Endothelial cell of umbilical vein (primary cell): ENCODE results near the gene MATK. TPM values are rescaled to one million over a fixed set of nuclear protein-coding genes. Genes with fewer than 3 reads are reported as not detected.

Source experiments
- BruUV-seq: library from RNA; stranded (reverse); fragments of 400-500 nt; replicated peaks from 2 replicates; lab custom pipeline; 2021; lab: Mats Ljungman, UMichigan
- CTCF ChIA-PET: fragments of 300-600, 350-600 bp; sonication (Branson Sonifier 250); formaldehyde crosslinking; loops from one replicate; lab custom pipeline; 2021; ENCODE audit warnings: antibody characterized with exemption, inconsistent platforms; lab: Charles Lee
- POLR2A ChIA-PET: fragments of 300-600, 350-600 bp; sonication (Branson Sonifier 250); formaldehyde crosslinking; loops from one replicate; lab custom pipeline; 2021; ENCODE audit warnings: antibody characterized with exemption, inconsistent platforms; lab: Charles Lee
- DNase-seq: peaks from one replicate; pipeline ENCODE4 v3.0.0-alpha.2; 2011; ENCODE audit warnings: low read depth, low spot score
- FAIRE-seq: peaks from 2 replicates; lab custom pipeline; 2011; peaks lifted over from hg19 to GRCh38; lab: Jason Lieb, UNC
- H2AFZ ChIP-seq: 2 replicates; pipeline ENCODE4 v1.6.0; 2012; ENCODE audit warnings: low read depth, low read length, control low read depth, inconsistent platforms
- H3K27ac ChIP-seq: 2 replicates; pipeline ENCODE4 v1.5.1; 2011; ENCODE audit warnings: low read depth, mild to moderate bottlenecking, control low read depth, low read length, moderate library complexity; ENCODE audit not compliant: insufficient read depth
- H3K27me3 ChIP-seq, 2 experiments: 2 replicates each; pipeline versions ENCODE4 v1.6.0 to v1.6.1; 2011; ENCODE audit warnings: low read length in 2 of 2, mixed read lengths in 1 of 2; ENCODE audit not compliant: control insufficient read depth in 2 of 2, insufficient read depth in 2 of 2
- H3K36me3 ChIP-seq, 2 experiments: 2 replicates in 1 of 2; 3 replicates in 1 of 2; pipeline ENCODE4 v1.5.1; 2011; ENCODE audit warnings: low read length in 2 of 2, mild to moderate bottlenecking in 1 of 2, moderate library complexity in 1 of 2; ENCODE audit not compliant: control insufficient read depth in 2 of 2, insufficient read depth in 2 of 2; ENCODE audit errors: extremely low read depth in 1 of 2
- H3K4me1 ChIP-seq: 3 replicates; pipeline ENCODE4 v1.5.1; 2011; ENCODE audit warnings: mild to moderate bottlenecking, low read length; ENCODE audit not compliant: control insufficient read depth, insufficient read depth; ENCODE audit errors: extremely low read depth
- H3K4me2 ChIP-seq: 2 replicates; pipeline ENCODE4 v1.6.1; 2011; ENCODE audit warnings: low read length, control low read depth, mixed read lengths; ENCODE audit not compliant: insufficient read depth
- H3K4me3 ChIP-seq, 3 experiments: fragments of 200-600 bp in 1 of 3; sonication (generic), shearing (Covaris generic) in 1 of 3; replicated peaks in 1 of 3; 2 replicates each; pipeline ENCODE4 v1.5.1; 2011 to 2016; ENCODE audit warnings: control low read depth in 3 of 3, low read length in 3 of 3, mild to moderate bottlenecking in 2 of 3, inconsistent platforms in 1 of 3, low read depth in 1 of 3, moderate library complexity in 1 of 3; ENCODE audit not compliant: insufficient read depth in 1 of 3
- H3K79me2 ChIP-seq: 2 replicates; pipeline ENCODE4 v1.6.0; 2012; ENCODE audit warnings: low read length, inconsistent platforms; ENCODE audit not compliant: control insufficient read depth, insufficient read depth
- H3K9ac ChIP-seq: replicated peaks from 2 replicates; pipeline ENCODE3; 2011; ENCODE audit warnings: low read length, control low read depth; ENCODE audit not compliant: insufficient read depth; ENCODE audit errors: extremely low read depth
- H3K9me1 ChIP-seq: replicated peaks from 3 replicates; pipeline ENCODE4 v1.6.0; 2011; ENCODE audit warnings: mild to moderate bottlenecking, low read length; ENCODE audit not compliant: control insufficient read depth, insufficient read depth; ENCODE audit errors: extremely low read depth
- H3K9me3 ChIP-seq: replicated peaks from 2 replicates; pipeline ENCODE4 v1.5.1; 2012; ENCODE audit warnings: low read length, inconsistent platforms; ENCODE audit not compliant: control insufficient read depth, insufficient read depth
- H4K20me1 ChIP-seq: replicated peaks from 2 replicates; pipeline ENCODE3; 2011; ENCODE audit warnings: mild to moderate bottlenecking, low read length; ENCODE audit not compliant: control insufficient read depth, insufficient read depth; ENCODE audit errors: extremely low read depth
- CTCF ChIP-seq, 2 donors: IDR thresholded peaks; 1 replicate in 1 of 2; 2 replicates in 1 of 2; pipeline ENCODE4 v1.5.1; 2011; ENCODE audit warnings: low read length in 2 of 2, mild to moderate bottlenecking in 2 of 2, moderate library complexity in 2 of 2, control low read depth in 1 of 2, inconsistent platforms in 1 of 2, low read depth in 1 of 2; ENCODE audit not compliant: insufficient read depth in 1 of 2; ENCODE audit errors: extremely low read depth in 1 of 2
- EZH2 ChIP-seq: IDR thresholded peaks from 2 replicates; pipeline ENCODE4 v1.6.1; 2012; ENCODE audit warnings: borderline replicate concordance, low read depth, mild to moderate bottlenecking, moderate library complexity, low read length, inconsistent platforms; ENCODE audit not compliant: severe bottlenecking
- FOS ChIP-seq: IDR thresholded peaks from 2 replicates; pipeline ENCODE4 v1.6.1; 2011; ENCODE audit warnings: mild to moderate bottlenecking, low read length, moderate library complexity, borderline replicate concordance; ENCODE audit not compliant: insufficient read depth
- GATA2 ChIP-seq: IDR thresholded peaks from 2 replicates; pipeline ENCODE4 v1.7.0; 2011; ENCODE audit warnings: low read depth, mild to moderate bottlenecking, moderate library complexity, mixed read lengths, low read length; ENCODE audit not compliant: insufficient read length, insufficient read depth
- JUN ChIP-seq: IDR thresholded peaks from 2 replicates; pipeline ENCODE4 v1.6.1; 2011; ENCODE audit warnings: borderline replicate concordance, low read depth; ENCODE audit not compliant: insufficient read length, insufficient read depth
- MAX ChIP-seq: IDR thresholded peaks from 2 replicates; pipeline ENCODE4 v1.6.1; 2011; ENCODE audit not compliant: insufficient read depth, insufficient read length
- MYC ChIP-seq: IDR thresholded peaks from one replicate; pipeline ENCODE4 v1.6.1; 2011; ENCODE audit warnings: mild to moderate bottlenecking, low read depth, low read length
- POLR2A ChIP-seq: IDR thresholded peaks from 2 replicates; pipeline ENCODE4 v1.6.1; 2012; ENCODE audit warnings: low read depth, mild to moderate bottlenecking, control low read depth, low read length
- POLR2AphosphoS5 ChIP-seq: IDR thresholded peaks from 2 replicates; pipeline ENCODE4 v1.6.1; 2012; ENCODE audit warnings: low read depth, mild to moderate bottlenecking, control low read depth, low read length, moderate library complexity; ENCODE audit not compliant: insufficient read depth
- dilution Hi-C: fragments of 300-500 bp; cut with MboI; formaldehyde crosslinking; loops from one replicate; pipeline ENCODE4 v1.15.0; 2019; ENCODE audit warnings: low sequenced_read_pairs; ENCODE audit not compliant: extremely low pct_ligation_motif_present
- intact Hi-C: fragments of 100-400 bp; cut with micrococcal nuclease; formaldehyde crosslinking; loops from one replicate; pipeline ENCODE4 v1.10.0; 2022
- polyA plus RNA-seq, 4 experiments: library from polyadenylated mRNA; depleted of rRNA in 3 of 4; stranded (reverse) in 3 of 4; unstranded in 1 of 4; fragments of >200 nt; gene quantifications; 2 replicates each; pipeline versions ENCODE4 v1.2.1 to v1.2.3, GENCODE V29; 2011 to 2012; ENCODE audit warnings: missing spikeins in 1 of 4
- total RNA-seq: library from RNA; stranded (reverse); gene quantifications from 2 replicates; pipeline ENCODE4 v1.2.3, GENCODE V29; 2021

MATK gene
- total and polyA plus RNA-seq, 2 donors (not counting 3 experiments of a cell fraction or from before 2014, with no cell fraction given) = not detected

- FAIRE-seq = no peak
- H3K9me1 ChIP-seq = no peaks in the 10 kb centered on the region
- no peaks in the 10 kb centered on the region for H4K20me1 ChIP-seq
- H3K4me3 ChIP-seq = no peak overlapping the region
- H3K9ac ChIP-seq = no peak overlapping the region
- H3K9me3 ChIP-seq = no peaks in the 10 kb centered on the region
- CTCF ChIA-PET = no interaction called here
- no peaks in the 10 kb centered on the region for H3K79me2 ChIP-seq
- no peaks in the 10 kb centered on the region for H3K27me3 ChIP-seq
- no peaks in the 10 kb centered on the region for H3K4me1 ChIP-seq
- H3K27ac ChIP-seq = no peak overlapping the region
- no peak overlapping the region for H3K4me2 ChIP-seq
- intact Hi-C loops (no loop called here), dilution Hi-C loops (no loop called here)
- no peak for TF ChIP-seq POLR2A
- TF ChIP-seq MYC = no peak
- TF ChIP-seq POLR2AphosphoS5 = no peak
- no peak for TF ChIP-seq GATA2
- TF ChIP-seq MAX = no peak
- no peak for TF ChIP-seq CTCF (IDR thresholded peaks at IDR 0.05; ENCODE audit: extremely low read depth in 1 of 2, insufficient read depth in 1 of 2, low read depth in 1 of 2, low read length in 2 of 2)
- TF ChIP-seq EZH2 = no peak
- no peak for TF ChIP-seq FOS
- TF ChIP-seq JUN = no peak
- POLR2A ChIA-PET = no interaction called here
- no peaks in the 10 kb centered on the region for H3K36me3 ChIP-seq
- no peak for DNase-seq
- no TSS peak for BruUV-seq
- H2AFZ ChIP-seq = no peak overlapping the region
Measured at GRCh38 chr19:3814648-3815047, 28.5 kb upstream of the MATK start.
